HFF-Myc (cell line): ENCODE data around the gene CCDC198.

Experiments
- DNase-seq: peaks from one replicate; pipeline ENCODE4 v3.0.0-alpha.2; 2011; ENCODE audit warnings: low read depth; ENCODE audit errors: extremely low read depth
- H3K4me3 ChIP-seq: replicated peaks from 2 replicates; pipeline ENCODE4 v1.5.1; 2011; ENCODE audit warnings: low read depth, mild to moderate bottlenecking, control low read depth, low read length
- CTCF ChIP-seq: IDR thresholded peaks from 2 replicates; pipeline ENCODE4 v1.5.1; 2012; ENCODE audit warnings: mild to moderate bottlenecking, low read depth, low read length, control low read depth; ENCODE audit errors: missing control alignments

CCDC198 gene, protein sequence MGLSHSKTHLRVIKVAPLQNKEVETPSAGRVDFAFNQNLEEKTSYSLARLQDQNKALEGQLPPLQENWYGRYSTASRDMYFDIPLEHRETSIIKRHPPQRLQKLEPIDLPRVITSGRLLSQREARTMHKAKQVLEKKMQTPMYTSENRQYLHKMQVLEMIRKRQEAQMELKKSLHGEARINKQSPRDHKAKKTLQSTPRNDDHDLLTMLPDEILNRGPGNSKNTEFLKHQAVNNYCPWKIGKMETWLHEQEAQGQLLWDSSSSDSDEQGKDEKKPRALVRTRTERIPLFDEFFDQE

DNA sequence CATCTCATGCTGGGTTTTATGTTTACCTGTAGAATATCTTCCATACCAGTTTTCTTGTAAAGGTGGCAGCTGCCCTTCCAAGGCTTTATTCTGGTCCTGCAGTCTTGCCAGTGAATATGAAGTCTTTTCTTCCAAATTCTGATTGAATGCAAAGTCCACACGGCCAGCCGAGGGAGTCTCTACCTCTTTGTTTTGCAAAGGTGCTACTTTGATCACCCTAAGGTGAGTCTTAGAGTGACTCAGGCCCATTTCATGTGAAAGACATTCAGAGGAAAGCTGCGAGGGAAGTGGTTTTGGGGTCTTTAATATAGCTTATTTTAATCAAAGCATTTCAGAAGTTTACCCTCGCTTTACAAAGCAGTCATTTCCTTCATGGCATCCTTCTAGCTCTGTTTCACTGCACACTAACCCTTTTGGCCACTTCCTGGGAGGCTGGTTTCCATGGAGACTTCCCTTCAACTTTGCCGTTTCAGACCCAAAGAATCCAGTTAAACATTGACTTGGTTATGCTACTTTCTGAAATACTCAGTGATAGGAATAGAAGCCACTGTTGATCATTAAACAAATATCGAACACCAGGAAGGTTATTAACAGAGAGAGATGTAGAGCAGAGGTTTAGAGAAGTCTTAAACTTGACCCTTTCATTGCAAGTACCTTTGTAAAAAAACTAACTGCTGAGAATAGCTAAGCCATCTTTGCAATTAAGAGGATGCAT is at the start of gene CCDC198:
TSS of gene CCDC198 (minus strand) at position 391 of the 715 bp plus-strand sequence. CDS start at position 249, 142 bp downstream.
- DNase-seq, result no peak
- no peak within 1 kb of the TSS for H3K4me3 ChIP-seq
- TF ChIP-seq CTCF, result no peak

- no peak overlapping the region for H3K4me3 ChIP-seq
- DNase-seq, result no peak
- TF ChIP-seq CTCF, result peak; percentile 44
Measured at GRCh38 chr14:57533214-57533613, 39.6 kb upstream of the CCDC198 start.

- no peak for TF ChIP-seq CTCF
- DNase-seq, result no peak
- H3K4me3 ChIP-seq, result no peak overlapping the region
Measured at GRCh38 chr14:57530571-57530970, 36.9 kb upstream of the CCDC198 start.

DNA sequence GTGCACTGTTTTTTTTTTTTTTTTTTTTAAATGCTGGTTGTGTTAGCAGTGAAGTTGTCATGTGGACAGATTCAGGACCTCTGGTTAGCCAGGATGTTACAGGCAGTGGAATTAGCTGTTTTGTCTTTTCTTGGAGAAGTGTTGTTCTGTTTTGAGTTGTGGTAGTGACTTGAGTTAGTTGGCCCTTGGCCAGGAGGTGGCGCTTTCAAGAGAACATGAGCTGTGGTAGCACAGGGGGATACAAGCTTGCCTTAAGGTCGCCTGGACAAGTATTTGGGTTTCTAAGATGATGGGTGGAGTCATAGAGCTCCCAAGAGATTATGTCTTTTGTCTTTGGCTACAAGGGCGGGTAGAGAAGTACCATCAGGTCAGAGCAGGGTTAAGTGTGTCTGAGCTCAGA is 33.3 kb upstream of the CCDC198 start:
- H3K4me3 ChIP-seq, result no peak overlapping the region
- no peak for DNase-seq
- TF ChIP-seq CTCF, result no peak

GRCh38 chr14:57519043-57519442 is 25.4 kb upstream of the CCDC198 start:
- TF ChIP-seq CTCF, result no peak
- no peak overlapping the region for H3K4me3 ChIP-seq
- no peak for DNase-seq

DNA sequence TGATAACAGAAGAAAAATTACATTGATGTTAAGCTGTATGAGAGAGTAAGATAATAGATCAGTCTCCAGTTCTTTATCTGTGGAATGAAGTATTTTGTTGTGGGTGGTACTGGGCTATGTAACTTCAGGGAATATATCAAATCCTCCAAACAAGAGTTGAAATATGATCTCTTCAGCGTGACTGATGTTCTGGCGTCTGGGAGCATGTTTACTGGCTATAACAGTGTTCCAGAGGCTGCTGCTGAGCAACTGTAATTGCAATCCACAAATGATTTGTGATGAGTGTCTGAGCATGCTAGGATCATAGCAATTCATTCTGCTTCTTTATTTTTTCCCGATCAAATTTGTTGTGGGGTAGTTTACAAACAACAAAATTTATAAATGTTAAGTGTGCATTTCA is 18.6 kb upstream of the CCDC198 start:
- no peak for DNase-seq
- no peak for TF ChIP-seq CTCF
- no peak overlapping the region for H3K4me3 ChIP-seq
